Central memory CD8-positive, alpha-beta T cell (primary cell): Measurements from ENCODE around the gene SCGB1C2.
"Not testable (repeated sequence)": the region's sequence is repeated elsewhere in the genome, so short reads cannot be mapped to it uniquely, and the experiment has no call there.

Experiments used
- ATAC-seq: fragments of 150-1000 bp; cut with Tn5 transposase; replicated peaks from 2 replicates; pipeline ENCODE4 v1.10.0; 2022; ENCODE audit warnings: mild to moderate bottlenecking, moderate FRiP score, moderate number of reproducible peaks; ENCODE audit not compliant: poor library complexity, severe bottlenecking; ENCODE audit errors: extremely low read depth
- DNase-seq, 2 donors: peaks; one replicate each; pipeline ENCODE4 v3.0.0; 2021; ENCODE audit warnings: low spot score in 2 of 2
- H3K27ac Mint-ChIP-seq: one replicate; pipeline ENCODE4 v1.8.0; 2022; ENCODE audit warnings: low read depth, mild to moderate bottlenecking, moderate library complexity, mixed read lengths
- H3K27me3 Mint-ChIP-seq: one replicate; pipeline ENCODE4 v1.8.0; 2022; ENCODE audit warnings: mixed read lengths
- H3K36me3 Mint-ChIP-seq: one replicate; pipeline ENCODE4 v1.8.0; 2022; ENCODE audit warnings: mild to moderate bottlenecking, moderate library complexity, mixed read lengths; ENCODE audit not compliant: insufficient read depth
- H3K4me1 Mint-ChIP-seq: one replicate; pipeline ENCODE4 v1.8.0; 2022; ENCODE audit warnings: mixed read lengths
- H3K4me3 Mint-ChIP-seq: one replicate; pipeline ENCODE4 v1.8.0; 2022; ENCODE audit warnings: mild to moderate bottlenecking, moderate library complexity, mixed read lengths
- H3K9me3 Mint-ChIP-seq: one replicate; pipeline ENCODE4 v1.8.0; 2022; ENCODE audit warnings: mixed read lengths

SCGB1C2 gene

GRCh38 chr17:164303-165235 lies 27.2 kb downstream of the SCGB1C2 start:
- H3K9me3 Mint-ChIP-seq = no peaks in the 10 kb centered on the region
- DNase-seq (no peak), ATAC-seq (no peak)
- peaks cover 34% of the 10 kb centered on the region for H3K27me3 Mint-ChIP-seq
- H3K27ac Mint-ChIP-seq = no peak overlapping the region
- H3K36me3 Mint-ChIP-seq = peaks cover 3% of the 10 kb centered on the region
- no peak overlapping the region for H3K4me3 Mint-ChIP-seq
- H3K4me1 Mint-ChIP-seq = no peaks in the 10 kb centered on the region

GRCh38 chr17:165939-166338 lies 28.6 kb downstream of the SCGB1C2 start:
- no peaks in the 10 kb centered on the region for H3K9me3 Mint-ChIP-seq
- H3K4me3 Mint-ChIP-seq = no peak overlapping the region
- DNase-seq (no peak), ATAC-seq (no peak)
- H3K27me3 Mint-ChIP-seq = peaks cover 32% of the 10 kb centered on the region
- H3K27ac Mint-ChIP-seq = no peak overlapping the region
- H3K4me1 Mint-ChIP-seq = no peaks in the 10 kb centered on the region
- peaks cover 3% of the 10 kb centered on the region for H3K36me3 Mint-ChIP-seq

GRCh38 chr17:168614-169013 lies 31.2 kb downstream of the SCGB1C2 start:
- not testable (repeated sequence) for H3K9me3 Mint-ChIP-seq, H3K4me1 Mint-ChIP-seq, ATAC-seq, H3K27me3 Mint-ChIP-seq, DNase-seq, H3K27ac Mint-ChIP-seq, H3K4me3 Mint-ChIP-seq, H3K36me3 Mint-ChIP-seq

GRCh38 chr17:170130-170670 lies 32.8 kb downstream of the SCGB1C2 start:
- H3K9me3 Mint-ChIP-seq = no peaks in the 10 kb centered on the region
- DNase-seq (no peak), ATAC-seq (no peak)
- no peak overlapping the region for H3K27ac Mint-ChIP-seq
- H3K4me3 Mint-ChIP-seq = no peak overlapping the region
- no peaks in the 10 kb centered on the region for H3K36me3 Mint-ChIP-seq
- no peaks in the 10 kb centered on the region for H3K27me3 Mint-ChIP-seq
- H3K4me1 Mint-ChIP-seq = no peaks in the 10 kb centered on the region

GRCh38 chr17:171871-172270 lies 34.5 kb downstream of the SCGB1C2 start:
- no peak overlapping the region for H3K27ac Mint-ChIP-seq
- DNase-seq (no peak), ATAC-seq (no peak)
- H3K4me1 Mint-ChIP-seq = no peaks in the 10 kb centered on the region
- H3K9me3 Mint-ChIP-seq = no peaks in the 10 kb centered on the region
- H3K4me3 Mint-ChIP-seq = no peak overlapping the region
- H3K27me3 Mint-ChIP-seq = no peaks in the 10 kb centered on the region
- H3K36me3 Mint-ChIP-seq = no peaks in the 10 kb centered on the region

- H3K4me1 Mint-ChIP-seq = no peaks in the 10 kb centered on the region
- H3K36me3 Mint-ChIP-seq = no peaks in the 10 kb centered on the region
- H3K27me3 Mint-ChIP-seq = peaks cover 4% of the 10 kb centered on the region
- ATAC-seq (no peak), DNase-seq (no peak)
- H3K9me3 Mint-ChIP-seq = no peaks in the 10 kb centered on the region
- H3K27ac Mint-ChIP-seq = no peak overlapping the region
- H3K4me3 Mint-ChIP-seq = no peak overlapping the region
Observed at GRCh38 chr17:172401-172800, 35.0 kb downstream of the SCGB1C2 start.

GRCh38 chr17:173166-173911 lies 36.0 kb downstream of the SCGB1C2 start:
- Mint-ChIP-seq H3K4me1 (no peaks in the 10 kb centered on the region), H3K4me3 (no peak overlapping the region), H3K27me3 (peaks cover 14% of the 10 kb centered on the region), H3K27ac (no peak overlapping the region), H3K36me3 (no peaks in the 10 kb centered on the region), H3K9me3 (no peaks in the 10 kb centered on the region)
- no peak for ATAC-seq
- DNase-seq = no peak

GRCh38 chr17:177155-177554 lies 39.8 kb downstream of the SCGB1C2 start:
- Mint-ChIP-seq H3K27ac (no peak overlapping the region), H3K4me3 (no peak overlapping the region), H3K27me3 (peaks cover 31% of the 10 kb centered on the region), H3K9me3 (no peaks in the 10 kb centered on the region), H3K36me3 (no peaks in the 10 kb centered on the region), H3K4me1 (no peaks in the 10 kb centered on the region)
- ATAC-seq (no peak), DNase-seq (no peak)

GRCh38 chr17:177762-178161 lies 40.4 kb downstream of the SCGB1C2 start:
- Mint-ChIP-seq H3K4me1 (no peaks in the 10 kb centered on the region), H3K4me3 (no peak overlapping the region), H3K9me3 (no peaks in the 10 kb centered on the region), H3K27me3 (peaks cover 37% of the 10 kb centered on the region), H3K36me3 (no peaks in the 10 kb centered on the region), H3K27ac (no peak overlapping the region)
- ATAC-seq (no peak), DNase-seq (no peak)

- Mint-ChIP-seq H3K27ac (no peak overlapping the region), H3K4me1 (no peaks in the 10 kb centered on the region), H3K4me3 (no peak overlapping the region), H3K9me3 (no peaks in the 10 kb centered on the region), H3K27me3 (peaks cover 44% of the 10 kb centered on the region), H3K36me3 (no peaks in the 10 kb centered on the region)
- DNase-seq (no peak), ATAC-seq (no peak)
Observed at GRCh38 chr17:178292-179065, 41.1 kb downstream of the SCGB1C2 start.

GRCh38 chr17:179066-179432 lies 41.7 kb downstream of the SCGB1C2 start:
- no peak overlapping the region for H3K27ac Mint-ChIP-seq
- peaks cover under 1% of the 10 kb centered on the region for H3K36me3 Mint-ChIP-seq
- DNase-seq (no peak), ATAC-seq (no peak)
- H3K4me3 Mint-ChIP-seq = no peak overlapping the region
- no peaks in the 10 kb centered on the region for H3K9me3 Mint-ChIP-seq
- H3K4me1 Mint-ChIP-seq = no peaks in the 10 kb centered on the region
- H3K27me3 Mint-ChIP-seq = peaks cover 50% of the 10 kb centered on the region

- H3K9me3 Mint-ChIP-seq = no peaks in the 10 kb centered on the region
- no peaks in the 10 kb centered on the region for H3K4me1 Mint-ChIP-seq
- ATAC-seq = no peak
- H3K27ac Mint-ChIP-seq = no peak overlapping the region
- no peak for DNase-seq
- peaks cover 1% of the 10 kb centered on the region for H3K36me3 Mint-ChIP-seq
- peak overlapping the region; percentile 27 for H3K4me3 Mint-ChIP-seq
- H3K27me3 Mint-ChIP-seq = peaks cover 58% of the 10 kb centered on the region
Observed at GRCh38 chr17:179781-180380, 42.5 kb downstream of the SCGB1C2 start.
